Activated naive CD4-positive, alpha-beta T cell (primary cell): ENCODE data around the gene FBF1.
"Not testable (repeated sequence)": the region's sequence is repeated elsewhere in the genome, so short reads cannot be mapped to it uniquely, and the experiment has no call there.

Experiments used
- DNase-seq, 4 experiments: peaks; one replicate each; lab custom pipeline; 2025; lab: John Stamatoyannopoulos, UW

FBF1 gene

DNA sequence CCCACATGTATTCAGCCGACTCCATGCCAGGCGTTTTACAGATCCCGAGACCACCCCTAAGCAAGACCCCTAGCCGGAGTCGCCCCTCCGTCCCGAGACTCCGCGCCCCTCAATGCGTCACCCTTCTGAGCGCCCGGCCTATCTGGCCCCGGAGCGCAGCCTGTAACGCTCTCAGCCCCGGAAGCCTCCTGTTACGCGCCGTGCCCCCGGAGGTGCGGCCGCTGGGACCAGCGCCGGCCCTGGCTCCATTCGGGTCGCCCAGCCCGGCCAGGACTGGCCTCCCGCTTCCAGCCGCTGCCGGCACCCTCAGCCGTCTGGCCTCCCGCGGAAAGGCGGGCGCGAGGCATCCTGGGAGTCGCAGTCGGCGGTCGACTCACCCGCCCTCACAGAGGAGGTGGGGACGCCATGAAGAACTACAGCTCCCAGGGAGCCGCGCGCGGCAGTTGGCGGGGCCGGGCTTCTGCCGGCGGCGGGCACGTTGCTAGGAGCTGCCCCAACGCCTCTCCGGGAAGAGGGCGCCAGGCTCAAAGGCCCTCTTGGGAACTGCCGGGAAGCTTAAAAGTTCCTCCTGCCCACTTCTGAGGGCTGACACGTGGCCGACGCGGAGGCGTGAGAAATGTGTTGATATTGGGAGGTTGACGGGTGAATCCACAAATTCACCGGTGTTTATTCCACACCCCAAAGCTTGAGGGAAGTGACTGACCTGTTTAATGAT lies at the start of gene FBF1:
TSS of gene FBF1 (minus strand) at position 316 of the 715 bp plus-strand sequence. CDS start 2,893 bp downstream, outside the sequence.
- peak; percentile 62 to 79 (median 74) for DNase-seq

- DNase-seq, result no peak
These were observed 46.2 kb upstream of the FBF1 start for GRCh38 chr17:75987041-75987440.

- no peak for DNase-seq
These were observed 45.1 kb upstream of the FBF1 start for GRCh38 chr17:75985986-75986385.

- no peak for DNase-seq
These were observed 42.8 kb upstream of the FBF1 start for GRCh38 chr17:75983501-75984181.

DNA sequence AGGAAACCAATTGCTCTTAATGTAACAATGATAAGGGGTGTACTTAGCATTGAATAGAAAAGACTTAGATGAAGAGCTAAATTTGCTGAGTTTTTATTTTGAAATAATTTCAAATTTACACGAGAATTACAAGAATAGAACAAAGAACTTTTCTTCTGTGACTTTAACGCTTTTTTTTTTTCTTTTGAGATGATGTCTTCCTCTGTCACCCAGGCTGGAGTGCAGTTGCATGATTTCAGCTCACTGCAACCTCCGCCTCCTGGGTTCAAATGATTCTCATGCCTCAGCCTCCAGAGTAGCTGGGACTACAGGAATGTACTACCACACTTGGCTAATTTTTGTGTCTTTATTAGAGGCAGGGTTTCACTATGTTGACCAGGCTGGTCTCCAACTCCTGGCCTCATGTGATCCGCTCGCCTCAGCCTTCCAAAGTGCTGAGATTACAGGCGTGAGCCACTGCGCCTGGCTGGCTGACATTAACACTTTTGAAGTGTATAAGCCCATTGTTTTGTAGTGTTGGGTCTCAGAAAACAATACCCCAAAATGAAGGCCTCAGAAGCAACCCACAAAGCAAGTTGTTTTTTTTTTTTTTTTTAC lies 40.3 kb upstream of the FBF1 start:
- no peak for DNase-seq

DNA sequence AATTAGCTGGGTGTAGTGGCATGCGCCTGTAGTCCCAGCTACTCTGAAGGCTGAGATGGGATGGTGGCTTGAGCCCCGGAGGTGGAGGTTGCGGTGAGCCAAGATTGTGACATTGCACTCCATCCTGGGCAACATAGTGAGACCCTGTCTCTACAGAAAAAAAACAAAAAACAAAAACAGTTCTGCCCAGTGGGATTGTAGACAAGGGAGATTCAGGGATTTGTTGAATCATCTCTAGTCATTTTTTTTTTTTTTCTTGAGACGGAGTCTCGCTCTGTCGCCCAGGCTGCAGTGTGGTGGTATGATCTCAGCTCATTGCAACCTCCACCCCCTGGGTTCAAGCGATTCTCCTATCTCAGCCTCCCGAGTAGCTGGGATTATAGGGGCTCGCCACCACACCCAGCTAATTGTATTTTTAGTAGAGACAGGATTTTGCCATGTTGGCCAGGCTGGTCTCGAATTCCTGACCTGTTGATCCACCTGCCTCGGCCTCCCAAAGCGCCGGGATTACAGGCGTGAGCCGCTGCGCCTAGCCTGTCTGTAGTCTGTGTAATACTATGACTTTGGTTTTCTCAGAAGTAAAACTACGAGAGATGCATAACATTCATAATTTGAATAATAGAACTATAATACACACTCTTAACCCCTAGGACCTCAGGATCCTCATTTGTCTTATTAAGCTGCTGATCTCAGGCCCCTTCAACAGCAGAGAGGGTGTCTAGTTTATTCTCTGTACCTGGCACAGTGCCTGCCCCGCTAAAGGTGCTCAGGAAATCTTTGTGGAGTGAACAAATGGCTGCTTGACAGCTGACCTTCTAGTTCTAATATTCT lies 39.6 kb upstream of the FBF1 start:
- DNase-seq, result peak in 1 of 4 experiments; percentile 21

GRCh38 chr17:75979705-75980187 lies 38.9 kb upstream of the FBF1 start:
- DNase-seq, result no peak

- peak; percentile 77 to 94 (median 88) for DNase-seq
These were observed 38.3 kb upstream of the FBF1 start, which contains the start of the genes ACOX1 and TEN1 for GRCh38 chr17:75978938-75979704. Gene ACOX1 (minus strand): TSS chr17:75979166. CDS start chr17:75979073, 93 bp downstream. Gene TEN1 (plus strand): TSS chr17:75979240. CDS start chr17:75986193, 6,953 bp downstream.

- no peak for DNase-seq
These were observed 35.5 kb upstream of the FBF1 start for GRCh38 chr17:75976175-75976848.

DNA sequence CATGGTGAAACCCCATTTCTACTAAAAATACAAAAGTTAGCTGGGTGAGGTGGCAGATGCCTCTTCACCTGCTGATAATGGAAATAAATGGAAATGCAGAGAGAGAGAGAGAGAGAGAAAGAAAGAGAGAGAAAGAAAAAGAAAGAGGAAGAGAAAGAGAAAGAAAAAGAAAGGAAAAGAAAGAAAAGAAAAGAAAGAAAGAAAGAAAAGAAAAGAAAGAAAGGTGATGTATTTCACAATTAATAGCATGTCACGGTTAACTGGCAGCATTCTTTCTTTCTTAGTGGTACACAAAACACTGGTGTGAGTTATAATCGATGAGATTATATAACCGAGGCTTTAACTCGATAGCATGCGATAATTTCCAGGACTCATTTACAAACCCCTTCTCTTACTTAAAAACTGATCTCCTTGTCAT lies 34.9 kb upstream of the FBF1 start:
- no peak for DNase-seq

- not testable (repeated sequence) for DNase-seq
These were observed 34.3 kb upstream of the FBF1 start for GRCh38 chr17:75975187-75975586.

DNA sequence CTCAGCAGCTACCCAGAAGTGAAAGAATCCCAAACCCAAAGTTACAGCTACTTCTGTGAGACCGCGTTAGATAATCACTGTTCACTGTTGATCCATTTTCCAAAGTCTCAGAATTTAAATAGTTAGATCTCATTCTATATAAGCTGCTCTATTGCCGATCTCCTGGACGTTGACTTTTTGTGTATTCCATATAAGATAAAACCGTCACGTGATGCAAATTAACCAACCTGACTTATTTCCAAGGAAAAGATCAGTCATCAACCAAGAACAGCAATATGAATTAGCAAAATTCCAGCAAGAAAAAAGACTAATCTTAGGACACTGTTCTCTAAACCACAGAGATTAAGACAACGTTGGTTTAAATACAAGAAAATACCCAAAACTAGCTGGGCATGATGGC lies 29.8 kb upstream of the FBF1 start:
- DNase-seq, result no peak

GRCh38 chr17:75970011-75970523 lies 29.2 kb upstream of the FBF1 start:
- no peak for DNase-seq

GRCh38 chr17:75969044-75969443 lies 28.2 kb upstream of the FBF1 start:
- not testable (repeated sequence) for DNase-seq

GRCh38 chr17:75965468-75965867 lies 24.6 kb upstream of the FBF1 start:
- DNase-seq, result no peak

GRCh38 chr17:75959839-75960511 lies 19.1 kb upstream of the FBF1 start:
- DNase-seq, result no peak

DNA sequence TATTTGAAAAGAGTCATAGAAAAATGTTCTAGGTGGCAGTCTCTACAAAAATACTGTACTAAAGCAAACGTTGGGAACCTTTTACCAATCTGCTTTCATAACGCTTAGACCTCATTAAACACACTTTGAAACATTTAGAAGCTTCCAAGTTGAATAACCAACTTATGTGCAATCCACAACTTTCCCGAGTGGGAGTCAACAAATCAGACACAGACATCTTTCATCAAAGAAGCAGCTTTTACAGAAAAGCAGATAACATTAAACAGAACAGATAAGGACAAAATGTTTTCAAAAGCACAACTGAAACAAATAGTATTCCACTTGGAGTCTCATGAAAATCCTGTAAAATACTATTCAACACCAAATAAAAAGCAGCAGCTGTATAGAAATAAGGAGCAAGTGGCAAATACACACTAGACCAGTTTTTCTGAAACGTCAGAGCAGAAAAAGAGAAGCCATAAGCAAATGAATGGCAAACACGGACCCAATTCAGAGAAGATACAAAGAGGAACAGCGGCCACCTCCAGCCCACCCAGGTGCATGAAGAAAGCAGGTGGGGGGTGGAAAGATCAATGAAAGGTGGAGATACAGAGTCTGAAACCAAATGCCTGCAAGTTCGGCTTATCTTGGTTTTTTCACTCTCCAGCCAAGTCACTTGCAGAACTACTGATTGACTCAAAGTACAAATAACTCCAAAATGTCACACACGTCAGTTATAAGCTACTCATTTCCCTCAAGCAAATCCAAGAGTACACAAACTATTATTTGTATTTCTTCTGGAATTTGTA lies 18.4 kb upstream of the FBF1 start:
- no peak for DNase-seq

GRCh38 chr17:75950855-75951554 lies 10.2 kb upstream of the FBF1 start:
- DNase-seq, result no peak
